Neural cell (in vitro differentiated cells): ENCODE results near the gene DGLUCY.

Experiments
- EP300 ChIP-seq: fragments of 450-650 bp; conservative IDR thresholded peaks from 2 replicates; pipeline ENCODE4 v1.6.1; 2014; ENCODE audit warnings: antibody characterized with exemption, mild to moderate bottlenecking, moderate library complexity; ENCODE audit not compliant: poor library complexity, severe bottlenecking
- EZH2 ChIP-seq: fragments of 200-600, 300-800 bp; shearing (Covaris generic), sonication (generic); IDR thresholded peaks from 2 replicates; pipeline ENCODE4 v1.6.1; 2014; ENCODE audit warnings: antibody characterized with exemption, low read length, borderline replicate concordance, mild to moderate bottlenecking; ENCODE audit not compliant: insufficient read depth, poor library complexity, severe bottlenecking
- TF ChIP-seq, protein P1 (sequence below): fragments of 450-650 bp; IDR thresholded peaks from 2 replicates; pipeline ENCODE4 v1.5.1; 2014; ENCODE audit warnings: antibody characterized with exemption, mild to moderate bottlenecking, moderate library complexity; ENCODE audit not compliant: poor library complexity, severe bottlenecking

DNA sequence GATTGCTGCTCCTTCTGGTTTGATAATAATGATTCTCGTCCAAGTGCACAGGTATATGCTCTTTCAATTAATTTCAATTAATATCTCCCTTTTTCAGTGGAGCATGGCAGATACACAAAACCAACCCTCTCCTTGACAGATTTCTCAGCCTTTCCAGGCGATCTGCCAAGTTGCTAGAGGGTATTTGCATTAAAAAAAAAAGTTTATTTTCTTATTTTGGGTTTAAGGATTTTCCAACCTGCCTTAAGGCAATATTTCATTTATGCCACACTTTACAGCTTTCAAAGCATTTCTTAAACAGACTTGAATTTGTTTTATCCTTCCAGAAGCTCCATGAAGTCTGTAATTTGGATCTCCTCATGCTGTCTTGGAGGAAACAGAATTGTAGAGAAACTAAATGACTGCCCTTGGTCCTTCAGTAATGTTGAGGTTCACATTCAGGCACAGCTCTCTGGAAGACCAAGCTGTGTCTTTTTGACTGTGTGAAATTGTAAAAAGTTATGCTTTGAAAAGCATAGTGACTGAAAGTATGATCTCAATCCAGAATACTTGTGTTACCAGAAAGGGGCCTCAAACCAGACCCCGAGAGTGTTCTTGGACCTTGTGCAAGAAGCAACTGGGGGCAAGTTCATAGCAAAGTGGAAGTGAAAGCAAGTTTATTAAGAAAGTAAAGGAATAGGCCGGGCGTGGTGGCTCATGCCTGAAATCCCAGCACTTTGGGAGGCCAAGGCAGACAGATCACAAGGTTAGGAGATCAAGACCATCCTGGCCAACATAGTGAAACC is 2.3 kb downstream of the DGLUCY start:
- TF ChIP-seq, protein P1, sequence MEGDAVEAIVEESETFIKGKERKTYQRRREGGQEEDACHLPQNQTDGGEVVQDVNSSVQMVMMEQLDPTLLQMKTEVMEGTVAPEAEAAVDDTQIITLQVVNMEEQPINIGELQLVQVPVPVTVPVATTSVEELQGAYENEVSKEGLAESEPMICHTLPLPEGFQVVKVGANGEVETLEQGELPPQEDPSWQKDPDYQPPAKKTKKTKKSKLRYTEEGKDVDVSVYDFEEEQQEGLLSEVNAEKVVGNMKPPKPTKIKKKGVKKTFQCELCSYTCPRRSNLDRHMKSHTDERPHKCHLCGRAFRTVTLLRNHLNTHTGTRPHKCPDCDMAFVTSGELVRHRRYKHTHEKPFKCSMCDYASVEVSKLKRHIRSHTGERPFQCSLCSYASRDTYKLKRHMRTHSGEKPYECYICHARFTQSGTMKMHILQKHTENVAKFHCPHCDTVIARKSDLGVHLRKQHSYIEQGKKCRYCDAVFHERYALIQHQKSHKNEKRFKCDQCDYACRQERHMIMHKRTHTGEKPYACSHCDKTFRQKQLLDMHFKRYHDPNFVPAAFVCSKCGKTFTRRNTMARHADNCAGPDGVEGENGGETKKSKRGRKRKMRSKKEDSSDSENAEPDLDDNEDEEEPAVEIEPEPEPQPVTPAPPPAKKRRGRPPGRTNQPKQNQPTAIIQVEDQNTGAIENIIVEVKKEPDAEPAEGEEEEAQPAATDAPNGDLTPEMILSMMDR, result no peak
- TF ChIP-seq EZH2 (no peak), EP300 (no peak)
